HG03159 (cell line): Measurements from ENCODE around the gene CXCL12.

Source experiments
- ATAC-seq: cut with Tn5 transposase; IDR thresholded peaks from one replicate; pipeline ENCODE4 v1.9.1; 2021; ENCODE audit warnings: mild to moderate bottlenecking, moderate library complexity; ENCODE audit not compliant: unreplicated experiment

Gene CXCL12

DNA sequence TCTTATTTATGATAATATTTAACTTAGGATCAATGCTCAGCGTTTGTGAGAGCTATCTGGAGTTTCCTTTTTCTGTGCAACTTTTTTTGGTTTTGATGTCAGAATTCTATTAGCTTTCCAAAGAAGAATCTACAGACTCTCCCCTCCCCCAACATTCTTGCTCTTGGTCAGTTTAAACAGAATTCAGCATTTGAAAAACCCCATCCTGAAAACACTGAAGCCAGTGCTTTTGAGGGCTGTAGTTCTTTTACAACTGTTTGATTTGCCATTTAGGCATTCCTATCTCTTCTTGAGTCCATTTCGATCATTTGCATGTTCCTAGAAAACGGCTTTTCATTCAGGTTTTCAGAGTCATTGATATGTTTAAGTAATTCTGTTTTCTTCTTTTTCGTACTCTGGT lies 15.6 kb upstream of the CXCL12 start:
- no peak for ATAC-seq

DNA sequence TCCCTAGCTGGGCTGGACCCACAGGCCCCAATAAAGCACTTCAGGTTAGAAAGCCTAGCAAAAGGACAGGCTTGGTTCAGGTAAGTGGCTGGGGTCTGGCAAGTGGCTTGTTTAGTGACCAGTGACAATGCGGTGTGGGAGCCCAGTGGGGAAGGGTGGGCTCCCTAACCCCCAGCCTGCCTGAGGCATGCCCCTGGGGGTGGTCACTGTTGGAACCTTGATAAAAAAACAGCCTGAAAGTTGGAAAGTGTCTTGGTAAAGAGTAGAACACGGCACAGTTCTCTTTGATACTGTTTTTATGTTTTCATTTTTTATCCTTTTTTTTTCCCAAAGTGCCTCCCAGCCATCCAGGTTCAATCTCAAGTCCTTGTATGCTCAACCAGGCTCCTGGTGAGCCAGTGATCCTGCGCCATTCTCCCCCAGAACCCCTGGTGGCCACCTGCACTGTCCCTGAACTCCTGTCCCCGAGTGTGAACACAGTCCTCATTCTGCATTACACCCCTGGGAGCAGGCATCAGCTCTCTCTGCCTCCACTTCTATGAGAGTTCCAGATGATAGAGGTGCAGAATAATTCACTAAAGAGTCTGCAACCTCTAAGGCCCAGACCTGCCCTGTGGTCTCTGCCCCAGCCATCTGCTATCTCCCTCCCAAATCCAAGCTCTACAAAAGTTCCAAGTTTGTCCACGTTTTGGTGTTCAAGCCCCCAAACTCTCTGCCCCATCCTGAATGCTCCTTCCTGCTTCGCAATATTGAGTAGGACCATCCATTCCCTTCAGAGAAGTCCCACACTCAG lies 15.0 kb upstream of the CXCL12 start:
- ATAC-seq: no peak

DNA sequence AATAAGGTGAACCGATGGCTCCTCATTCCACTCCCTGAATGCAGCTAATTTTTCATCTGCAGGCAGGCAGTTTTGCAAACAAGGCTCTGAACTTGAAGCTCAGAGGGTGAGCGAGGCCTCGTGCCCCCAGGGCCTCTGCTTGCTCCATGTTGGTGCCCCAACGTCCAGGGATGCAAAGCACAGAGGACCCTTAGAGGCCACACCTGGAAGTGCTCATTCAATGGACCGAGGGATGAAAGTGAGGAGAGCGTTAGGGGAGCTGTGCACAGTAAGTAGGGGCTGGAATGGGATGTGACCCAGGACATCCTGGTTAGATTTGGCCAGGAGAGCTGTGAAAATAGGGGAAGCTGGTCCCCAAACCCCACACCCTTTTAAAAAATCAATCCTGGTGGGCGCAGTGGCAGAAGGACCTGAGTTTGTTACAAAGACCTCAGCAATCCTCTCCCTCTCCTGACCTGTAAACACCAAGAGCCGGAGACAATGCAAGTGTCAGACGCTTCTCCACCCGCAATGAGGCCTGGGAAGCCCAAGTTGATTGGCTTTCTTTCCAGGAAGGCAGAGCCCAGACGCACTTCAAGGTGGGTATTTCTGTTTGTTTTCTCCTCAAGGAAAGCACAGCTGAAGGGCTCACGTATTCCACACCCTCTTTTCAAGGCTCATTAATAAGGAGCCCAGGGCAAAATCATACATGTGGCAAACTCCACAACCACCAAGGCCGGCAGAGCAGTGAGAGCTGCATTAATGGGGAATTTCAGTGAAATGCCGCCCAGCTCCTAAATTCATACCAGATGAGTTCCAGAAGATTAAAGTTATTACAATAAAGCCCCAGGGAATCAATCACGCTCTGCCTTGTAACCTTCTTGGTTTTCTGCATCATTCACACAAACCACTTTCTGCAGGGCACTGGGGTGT lies 14.1 kb upstream of the CXCL12 start:
- ATAC-seq: no peak

DNA sequence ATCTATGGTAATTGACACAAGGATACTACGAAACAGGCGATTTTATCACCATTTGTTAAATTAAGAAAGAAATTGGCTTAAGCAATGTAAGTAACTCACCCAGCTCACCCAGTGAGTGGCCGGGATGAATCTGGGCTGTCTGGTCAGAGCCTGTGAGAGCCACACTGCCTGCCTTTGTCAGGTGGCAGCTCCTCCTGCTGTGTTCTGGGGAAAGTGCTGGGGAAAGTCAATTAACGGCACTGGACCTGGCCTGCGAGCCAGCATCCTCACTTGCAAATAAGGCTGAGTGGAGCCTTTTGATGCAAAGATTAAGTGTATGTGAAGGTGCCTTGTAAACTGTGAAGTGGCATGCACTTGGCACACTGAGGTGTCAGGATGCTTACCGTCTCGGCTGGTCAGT lies 13.4 kb upstream of the CXCL12 start:
- ATAC-seq: no peak

DNA sequence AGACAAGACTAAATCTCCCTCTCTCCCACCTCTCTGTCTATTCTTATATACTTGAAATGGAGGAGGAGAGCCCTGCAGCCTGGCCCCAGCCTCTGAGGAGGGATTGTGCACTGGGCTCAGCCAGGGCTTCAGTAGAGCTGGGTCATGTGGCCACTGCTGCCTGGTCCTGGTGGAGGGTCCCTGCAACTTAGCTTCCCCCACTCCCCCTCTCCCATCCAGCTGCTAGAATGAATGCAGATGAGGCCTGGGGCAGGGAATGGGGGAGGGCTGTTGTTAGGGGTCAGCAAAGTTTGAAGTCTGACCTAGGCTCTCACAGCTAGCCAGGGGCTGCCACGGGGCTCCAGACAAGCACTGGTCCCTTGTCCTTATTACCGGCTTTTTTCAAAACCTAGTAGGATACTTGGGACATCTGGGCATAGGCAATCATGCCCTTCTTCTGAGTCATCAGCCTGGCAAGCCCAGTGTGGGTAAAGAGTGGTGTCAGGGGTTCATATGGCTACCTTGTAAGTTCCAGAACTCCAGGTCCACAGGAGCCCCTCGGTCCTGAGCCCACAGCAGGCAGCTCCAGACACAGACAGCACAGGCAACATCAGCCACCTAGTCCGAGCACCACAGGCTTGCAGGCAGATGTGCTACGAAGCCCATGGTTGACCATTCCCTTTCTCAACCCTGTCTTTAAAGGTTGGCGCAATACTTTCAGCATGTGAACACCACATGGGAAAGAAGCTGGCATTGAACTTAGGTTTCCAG lies 12.8 kb upstream of the CXCL12 start:
- no peak for ATAC-seq

DNA sequence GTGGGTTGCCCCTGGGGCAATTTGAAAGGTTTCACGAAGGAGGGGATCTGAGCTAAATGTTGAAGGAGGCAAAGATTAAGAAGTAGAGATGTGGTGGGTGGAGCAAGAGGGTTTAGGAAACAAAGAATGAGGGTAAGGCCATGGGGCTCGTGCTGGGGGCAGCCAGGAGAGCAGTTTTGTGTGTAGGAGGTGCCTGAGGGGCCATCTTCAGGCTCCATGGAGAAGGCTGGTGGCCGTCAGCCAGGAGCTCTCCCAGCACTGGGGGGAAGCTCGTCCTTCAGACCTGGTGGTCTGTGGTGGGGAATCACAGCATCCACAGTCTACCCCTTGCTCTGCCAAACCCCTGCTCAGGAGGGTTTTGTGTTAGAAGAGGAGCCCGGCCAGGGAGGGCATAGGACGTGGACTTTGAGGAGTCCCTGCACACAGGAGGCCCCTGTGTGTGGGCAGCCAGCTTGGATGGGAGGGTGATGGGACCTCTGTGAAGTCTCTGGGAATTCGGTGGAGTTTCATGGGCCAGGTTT lies 11.8 kb upstream of the CXCL12 start:
- ATAC-seq: no peak

DNA sequence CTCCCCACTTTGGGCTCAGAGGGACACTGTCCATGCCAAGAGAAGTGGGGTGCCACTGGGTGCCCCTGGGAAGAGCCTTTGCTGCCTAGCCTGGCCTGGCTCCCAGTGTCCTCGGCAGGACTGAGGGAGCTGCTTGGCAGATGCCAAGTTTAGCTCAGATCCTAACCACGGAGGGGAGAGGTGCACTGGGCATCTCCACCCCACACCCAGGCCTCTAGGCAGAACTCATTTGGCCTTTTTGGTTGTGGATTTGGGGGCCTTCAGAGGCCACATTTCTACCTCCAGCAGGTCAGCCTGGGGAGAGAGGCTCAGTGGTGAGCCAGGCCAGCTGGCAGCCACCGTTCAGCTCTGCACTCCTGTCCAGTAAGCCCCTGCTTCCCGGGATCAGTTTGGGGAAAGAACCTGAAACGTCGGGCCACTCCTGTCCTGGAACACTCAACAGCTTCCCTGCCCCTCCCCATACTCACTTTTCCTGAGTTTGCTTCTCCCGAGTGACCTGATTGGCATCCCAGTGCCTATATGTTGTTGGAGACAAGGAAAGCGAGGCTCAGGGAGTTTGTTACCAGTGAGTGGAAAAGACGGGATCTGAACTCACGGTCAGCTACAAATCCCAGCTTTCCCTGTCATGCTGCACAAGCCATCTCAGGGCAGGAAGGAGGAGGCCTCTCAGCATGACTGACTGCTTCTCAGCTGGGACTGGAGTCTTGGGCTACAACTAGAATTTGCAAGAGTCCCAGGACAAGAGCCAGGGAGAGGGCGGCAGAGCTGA lies 11.2 kb upstream of the CXCL12 start:
- ATAC-seq: no peak

DNA sequence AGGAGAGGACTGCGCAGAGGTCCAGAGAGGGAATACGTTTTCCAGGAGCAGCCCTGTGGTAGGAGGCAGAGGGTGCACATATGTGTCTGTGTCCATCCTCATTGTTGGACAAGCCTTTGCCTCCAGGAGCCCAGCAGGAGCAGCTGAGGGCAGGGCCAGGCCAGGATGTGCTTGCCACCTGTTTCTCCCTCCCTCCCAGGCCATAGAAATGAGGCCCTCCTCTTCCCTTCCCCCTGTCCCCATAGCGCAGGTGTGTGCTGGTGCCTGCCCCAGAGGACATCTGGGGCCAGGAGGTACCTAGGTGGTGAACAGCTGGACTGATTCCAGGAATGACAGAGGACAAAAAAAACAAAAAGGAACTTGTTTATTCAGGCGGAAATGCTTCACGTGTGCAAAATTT lies 10.5 kb upstream of the CXCL12 start:
- ATAC-seq: no peak

DNA sequence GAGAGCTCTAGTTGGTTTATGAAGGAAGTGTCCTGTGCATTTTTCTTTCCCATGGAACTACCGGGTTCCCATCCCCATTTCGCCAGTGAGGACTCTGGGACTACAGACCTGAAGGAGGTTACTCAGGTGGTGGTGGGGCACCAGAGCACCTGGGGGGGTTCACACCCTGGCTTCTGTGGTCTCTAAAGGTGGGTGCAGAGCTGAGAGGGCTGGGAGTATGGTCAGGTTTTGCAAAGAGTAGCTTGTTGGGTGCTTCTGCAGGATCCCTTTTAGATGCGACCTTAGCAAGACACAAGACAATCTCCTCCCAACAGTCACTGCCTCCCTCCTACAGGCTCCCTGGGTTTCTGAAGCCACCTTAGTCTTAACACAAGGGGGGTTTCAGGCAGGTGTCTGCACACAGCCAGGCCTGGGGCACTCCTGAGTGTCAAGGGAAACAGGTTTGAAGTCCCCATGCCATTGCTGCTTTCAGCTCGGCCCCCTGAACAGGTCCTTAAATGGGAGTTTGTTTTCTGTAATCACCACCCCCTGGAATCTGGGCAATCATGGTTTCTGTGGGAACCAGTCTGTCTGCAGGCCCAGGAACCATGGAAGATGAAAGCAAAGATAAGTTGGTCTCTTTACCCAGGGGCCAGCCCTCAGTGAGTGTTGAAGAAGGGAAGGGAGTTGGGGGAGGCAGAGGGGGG lies 9.9 kb upstream of the CXCL12 start:
- no peak for ATAC-seq

DNA sequence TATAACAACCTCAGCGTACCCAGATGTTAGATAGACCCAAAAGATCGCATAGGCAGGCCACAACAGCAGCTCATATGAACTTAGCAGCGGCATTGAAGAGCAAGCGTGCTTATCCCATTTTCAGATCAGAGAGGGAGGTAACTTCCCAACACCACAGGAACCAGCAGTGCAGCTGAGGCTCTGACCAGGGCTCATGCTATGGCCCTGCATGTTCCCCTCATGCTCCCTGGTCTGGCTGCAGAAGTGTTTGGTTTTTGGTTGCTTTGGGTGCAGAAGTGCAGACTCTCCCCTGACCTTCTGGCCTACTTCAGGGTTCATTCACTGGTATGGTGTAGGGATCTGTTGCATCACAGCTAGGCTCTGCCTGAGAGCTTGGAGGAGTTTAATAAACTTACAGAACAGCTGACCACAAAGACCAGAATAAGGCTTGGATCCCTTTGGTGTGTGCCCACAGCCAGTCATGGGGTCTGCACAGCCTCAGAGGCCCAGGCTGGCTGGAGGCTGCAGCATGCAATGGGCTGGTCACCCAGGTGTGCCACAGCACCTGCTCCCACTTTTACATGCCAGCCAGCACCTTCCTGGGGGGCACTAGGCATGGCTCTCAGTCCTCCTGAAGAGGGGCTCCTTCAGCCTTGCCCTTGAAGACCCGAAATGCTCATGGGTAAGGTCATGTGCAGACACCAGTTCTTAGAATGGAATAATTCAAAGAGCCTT lies 9.1 kb upstream of the CXCL12 start:
- no peak for ATAC-seq

DNA sequence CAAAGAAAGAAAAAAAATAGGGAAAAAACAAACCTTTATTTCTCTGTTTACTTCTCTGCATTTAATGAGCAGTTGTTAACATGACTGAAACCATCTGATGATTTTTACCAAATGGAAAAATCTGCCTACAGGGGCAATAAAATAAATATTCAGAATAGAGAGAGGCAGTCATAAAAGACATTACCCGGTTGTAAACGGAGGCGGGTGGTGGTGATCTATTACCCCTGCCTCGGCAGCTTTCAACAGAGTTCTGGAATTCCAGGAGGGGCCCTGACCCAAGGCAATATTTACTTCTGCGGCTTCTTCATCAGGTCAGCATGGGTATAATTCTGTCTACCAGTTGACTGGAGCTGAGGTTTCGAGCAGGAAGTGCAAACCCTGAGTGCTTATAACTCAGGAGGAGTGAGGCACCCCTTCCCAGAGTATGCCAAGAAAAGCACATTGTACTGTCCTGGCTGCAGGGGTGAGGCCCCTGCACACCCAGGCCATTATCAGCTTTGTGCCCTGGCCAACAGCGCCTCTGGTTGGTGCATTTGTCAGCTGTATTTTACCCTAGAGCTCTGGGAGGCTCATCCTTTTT lies 8.2 kb upstream of the CXCL12 start:
- ATAC-seq: no peak

DNA sequence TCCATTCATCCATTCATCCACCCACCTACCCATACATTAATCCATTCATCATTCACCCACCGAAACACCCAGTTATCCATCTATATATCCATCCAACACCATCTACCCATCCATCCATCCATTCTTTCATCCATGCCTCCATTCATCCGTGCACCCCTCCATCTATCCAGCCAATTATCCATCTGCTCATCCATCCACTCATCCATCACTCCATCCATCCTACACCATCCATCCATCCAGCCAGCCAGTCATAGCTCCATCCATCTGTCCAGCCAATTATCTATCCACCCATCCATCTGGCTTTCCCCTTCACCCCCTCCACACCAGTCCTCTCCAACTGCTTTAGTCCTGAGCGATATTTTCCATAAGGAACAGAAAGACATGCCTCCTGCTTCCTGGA lies 7.5 kb upstream of the CXCL12 start:
- ATAC-seq: no peak

DNA sequence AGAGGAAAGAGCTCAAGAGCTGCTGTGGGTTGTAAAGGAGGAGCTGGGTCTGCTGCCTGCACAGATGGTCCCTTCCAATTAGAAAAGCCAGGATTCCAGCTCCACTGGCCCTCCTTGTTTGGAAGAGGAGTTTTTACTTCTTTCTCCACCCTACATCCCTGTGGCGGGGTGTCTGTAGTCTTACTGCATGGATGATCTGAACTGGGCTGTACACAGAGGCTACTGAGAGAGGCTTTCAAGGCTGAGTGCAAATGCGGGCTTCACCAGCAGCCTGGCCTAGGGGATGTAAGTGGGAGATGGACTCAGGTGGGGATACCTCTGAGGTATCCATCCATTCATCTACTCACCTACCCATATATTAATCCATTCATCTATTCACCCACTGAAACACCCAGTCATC lies 7.1 kb upstream of the CXCL12 start:
- ATAC-seq: no peak

DNA sequence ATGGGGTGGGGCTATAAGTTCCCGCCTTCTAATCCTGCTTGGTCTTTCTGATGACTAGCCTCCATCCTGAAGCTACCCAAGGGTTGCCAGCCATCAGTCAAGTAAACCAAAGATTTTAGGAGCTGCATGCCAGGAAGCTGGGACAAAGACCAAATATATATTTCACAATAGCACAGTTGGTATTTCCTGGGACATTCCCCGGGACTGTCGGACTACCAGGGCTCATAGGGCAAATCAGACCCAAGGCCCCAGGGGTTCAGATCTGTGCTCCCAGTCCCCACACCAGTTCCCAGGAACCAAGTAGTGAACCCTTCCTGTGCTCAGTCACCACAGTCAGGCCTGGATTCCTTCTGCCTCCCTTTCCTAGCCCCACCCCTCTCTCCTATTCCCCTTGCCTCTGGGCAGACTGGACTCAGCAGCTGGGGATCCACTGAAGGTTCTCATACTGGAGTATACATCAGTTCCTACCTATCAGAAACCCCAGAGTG lies 5.7 kb upstream of the CXCL12 start:
- ATAC-seq: no peak

DNA sequence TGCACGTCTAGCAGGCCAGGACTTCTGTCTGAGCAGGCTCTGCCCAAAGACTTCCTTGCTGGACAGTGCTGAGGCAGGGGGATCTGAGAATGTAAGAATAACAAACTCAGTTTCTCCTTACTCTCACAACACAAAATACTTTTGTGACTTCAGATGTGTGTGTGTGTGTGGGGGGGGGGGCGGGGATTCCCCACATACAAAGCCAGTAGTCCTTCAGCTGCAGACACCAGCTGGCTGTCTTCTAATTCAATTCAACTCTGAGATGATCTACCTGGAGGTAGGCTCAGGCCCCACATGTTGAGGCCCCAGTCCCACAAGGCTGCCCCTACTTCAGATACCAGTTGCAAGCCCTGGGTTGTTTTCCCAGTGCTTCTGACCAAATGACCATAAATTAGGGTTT lies 4.7 kb upstream of the CXCL12 start:
- no peak for ATAC-seq

DNA sequence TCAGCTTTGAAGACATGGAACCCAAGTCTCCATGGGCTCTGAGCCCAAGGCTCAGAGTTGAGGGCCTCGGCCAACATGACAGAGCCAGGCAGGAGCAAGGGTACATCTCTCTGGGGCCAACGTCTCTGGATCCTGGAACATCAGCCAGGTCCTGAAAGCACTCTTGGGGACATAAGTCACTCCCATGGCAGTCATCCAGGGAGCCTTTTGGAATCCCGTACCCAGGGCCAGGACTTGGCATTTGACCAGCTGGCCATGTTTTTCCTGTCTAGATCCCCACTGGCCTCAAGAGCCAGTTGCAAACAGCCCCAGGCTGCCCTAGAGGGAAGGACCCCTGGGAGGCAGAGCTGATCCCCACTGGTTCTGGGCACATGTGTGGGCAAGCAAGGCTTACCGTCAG lies 4.3 kb upstream of the CXCL12 start:
- no peak for ATAC-seq

DNA sequence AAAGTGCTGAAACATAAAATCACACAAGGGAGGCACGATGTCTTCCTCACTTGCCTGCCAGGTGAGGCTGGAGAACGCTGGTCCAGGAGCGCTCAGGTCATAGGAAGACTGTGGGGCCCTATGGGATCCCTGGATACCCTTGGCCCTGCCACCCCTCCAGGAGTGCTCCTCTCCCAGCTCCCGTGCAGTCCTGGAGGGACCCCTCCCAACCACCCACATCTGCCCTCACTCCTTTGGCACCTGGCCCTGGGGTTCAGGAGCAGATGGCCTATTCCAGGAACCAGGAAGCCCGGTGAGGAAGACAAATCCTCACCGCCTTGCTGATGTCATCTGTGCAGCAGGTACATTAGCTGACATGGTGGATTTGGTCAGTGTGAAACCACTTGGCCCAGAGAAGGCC lies 3.7 kb upstream of the CXCL12 start:
- no peak for ATAC-seq

DNA sequence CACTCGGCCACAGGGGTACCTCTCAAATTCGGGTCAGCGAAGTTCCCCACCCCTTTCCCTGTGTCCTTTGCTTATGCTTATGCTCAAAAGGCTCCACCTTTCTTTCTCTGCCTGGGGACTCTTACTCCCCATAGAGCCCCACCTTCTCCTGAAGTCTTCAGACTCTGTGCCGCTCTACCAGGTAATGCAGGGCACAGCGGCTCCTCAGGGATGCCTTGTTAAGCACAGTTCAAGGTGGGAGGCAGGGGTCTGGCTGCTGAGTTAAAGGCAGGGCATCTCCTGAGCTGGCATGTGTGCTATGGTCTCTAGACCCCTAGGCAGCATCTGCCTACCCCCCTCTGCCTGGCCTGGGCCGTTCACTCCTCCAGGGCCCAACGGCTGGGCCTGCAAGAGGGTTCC lies 3.0 kb upstream of the CXCL12 start:
- ATAC-seq: no peak

DNA sequence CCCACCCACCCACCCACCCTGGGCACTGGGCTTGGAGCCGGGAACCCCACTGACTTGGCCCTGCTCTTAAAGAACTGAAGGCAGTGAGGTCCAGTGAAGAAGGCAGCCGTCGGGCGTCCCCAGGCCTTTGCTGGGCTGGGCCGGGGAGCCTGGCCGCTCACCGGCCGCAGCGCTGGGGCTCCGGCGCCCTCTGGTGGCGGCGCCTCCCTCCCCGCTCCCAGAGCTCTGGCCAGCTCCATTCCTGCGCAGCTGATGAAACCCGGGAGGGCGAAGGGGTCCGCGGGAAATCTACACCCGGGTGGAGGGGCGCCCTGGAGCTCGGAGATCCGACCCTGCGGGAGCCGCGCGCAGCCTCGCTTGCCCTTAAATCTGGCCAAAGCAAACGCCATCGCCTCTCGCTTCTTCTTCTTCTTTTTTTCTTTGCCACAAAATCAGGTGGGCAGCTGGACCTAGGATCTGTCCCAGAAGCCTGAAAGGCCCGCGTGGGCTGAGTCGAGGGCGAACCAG lies 1.7 kb upstream of the CXCL12 start:
- ATAC-seq: peak; percentile 61
